CD4-positive, CD25-positive, alpha-beta regulatory T cell (primary cell): ENCODE results near the gene YIPF1. TPM values are rescaled to one million over a fixed set of nuclear protein-coding genes. Genes with fewer than 3 reads are reported as not detected.
A peak's percentile ranks its signal among the peaks of the same experiment; 100 is the strongest.

Experiments
- ATAC-seq, 2 donors: fragments of 150-1000 bp; cut with Tn5 transposase; one replicate each; pipeline ENCODE4 v1.10.0; 2021; ENCODE audit warnings: low read depth in 2 of 2, moderate number of reproducible peaks in 2 of 2, moderate library complexity in 1 of 2
- DNase-seq, 3 donors: peaks; one replicate each; pipeline versions ENCODE4 v3.0.0 to v3.0.0-alpha.2; 2012 to 2022; ENCODE audit warnings: mixed read lengths in 1 of 3
- H3K27ac ChIP-seq: one replicate; pipeline ENCODE4 v1.7.0; 2013; ENCODE audit warnings: mild to moderate bottlenecking, low read length; ENCODE audit not compliant: insufficient read depth, poor library complexity, severe bottlenecking
- H3K27me3 ChIP-seq: one replicate; pipeline ENCODE4 v1.7.0; 2013; ENCODE audit warnings: low read length; ENCODE audit not compliant: control insufficient read depth, insufficient read depth
- H3K36me3 ChIP-seq: one replicate; pipeline ENCODE4 v1.7.0; 2013; ENCODE audit warnings: mild to moderate bottlenecking, low read length, moderate library complexity; ENCODE audit not compliant: control insufficient read depth, insufficient read depth
- H3K4me1 ChIP-seq: 2 replicates; pipeline ENCODE4 v1.7.0; 2013; ENCODE audit warnings: mild to moderate bottlenecking, low read length; ENCODE audit not compliant: insufficient read depth, control insufficient read depth, poor library complexity, severe bottlenecking
- H3K4me3 ChIP-seq: one replicate; pipeline ENCODE4 v1.7.0; 2013; ENCODE audit warnings: low read depth, mild to moderate bottlenecking, low read length, moderate library complexity
- H3K9me3 ChIP-seq, 2 experiments: 1 replicate in 1 of 2; 2 replicates in 1 of 2; pipeline ENCODE4 v1.7.0; 2013; ENCODE audit warnings: low read length in 2 of 2, mild to moderate bottlenecking in 1 of 2, moderate library complexity in 1 of 2; ENCODE audit not compliant: control insufficient read depth in 2 of 2
- H3K27ac Mint-ChIP-seq, 3 donors: one replicate each; pipeline ENCODE4 v1.8.0; 2020 to 2022; ENCODE audit warnings: mild to moderate bottlenecking in 3 of 3, mixed read lengths in 3 of 3, moderate library complexity in 2 of 3
- H3K27me3 Mint-ChIP-seq: one replicate; pipeline ENCODE4 v1.8.0; 2022; ENCODE audit warnings: mild to moderate bottlenecking, mixed read lengths
- H3K36me3 Mint-ChIP-seq: one replicate; pipeline ENCODE4 v1.8.0; 2020; ENCODE audit warnings: mixed read lengths
- H3K4me1 Mint-ChIP-seq, 4 donors: one replicate each; pipeline ENCODE4 v1.8.0; 2020 to 2022; ENCODE audit warnings: mixed read lengths in 4 of 4, mild to moderate bottlenecking in 1 of 4
- H3K4me3 Mint-ChIP-seq, 4 donors: one replicate each; pipeline ENCODE4 v1.8.0; 2020 to 2022; ENCODE audit warnings: mild to moderate bottlenecking in 4 of 4, mixed read lengths in 4 of 4, moderate library complexity in 3 of 4
- H3K9me3 Mint-ChIP-seq, 7 donors: one replicate each; pipeline ENCODE4 v1.8.0; 2020 to 2022; ENCODE audit warnings: mixed read lengths in 7 of 7, mild to moderate bottlenecking in 3 of 7, moderate library complexity in 2 of 7
- polyA plus RNA-seq, 4 donors: library from polyadenylated mRNA; unstranded; fragments of 300-500 nt; fragmentation: Illumina TruSeq; gene quantifications; one replicate each; pipeline ENCODE4 v1.2.3, GENCODE V29; 2021
- total RNA-seq: library from RNA; stranded (reverse); gene quantifications from one replicate; pipeline ENCODE4 v1.2.3, GENCODE V29; 2022

YIPF1 gene
- total and polyA plus RNA-seq, 5 donors from 2014 or later, result 16.0 to 51.4 (median 35.9) TPM

- Histone ChIP-seq H3K27ac (no peak overlapping the region), H3K36me3 (peaks cover 49% of the 10 kb centered on the region), H3K9me3 (no peaks in the 10 kb centered on the region), H3K4me3 (no peak overlapping the region), H3K27me3 (no peaks in the 10 kb centered on the region), H3K4me1 (no peaks in the 10 kb centered on the region)
- peaks cover 0 to 2% (median 0%) of the 10 kb centered on the region in 4 donors for H3K4me1 Mint-ChIP-seq
- H3K36me3 Mint-ChIP-seq, result peaks cover 45% of the 10 kb centered on the region
- no peak for DNase-seq
- no peak for ATAC-seq
- H3K9me3 Mint-ChIP-seq, result peaks cover 0 to 3% (median 0%) of the 10 kb centered on the region in 7 donors
- H3K27ac Mint-ChIP-seq, result peak overlapping the region in 1 of 3 donors; percentile 49
- H3K4me3 Mint-ChIP-seq, result no peak overlapping the region
- H3K27me3 Mint-ChIP-seq, result no peaks in the 10 kb centered on the region
Observed at GRCh38 chr1:53851571-53852285, 37.9 kb downstream of the YIPF1 start.

- H3K4me1 ChIP-seq, result no peaks in the 10 kb centered on the region
- H3K4me1 Mint-ChIP-seq, result peaks cover 0 to 2% (median 0%) of the 10 kb centered on the region in 4 donors
- no peak for DNase-seq
Observed at GRCh38 chr1:53850082-53850673, 39.4 kb downstream of the YIPF1 start.

GRCh38 chr1:53847980-53848379 is 41.6 kb downstream of the YIPF1 start:
- H3K9me3 ChIP-seq, result no peaks in the 10 kb centered on the region
- peaks cover 0 to 2% (median 0%) of the 10 kb centered on the region in 4 donors for H3K4me1 Mint-ChIP-seq
- no peaks in the 10 kb centered on the region for H3K4me1 ChIP-seq
- peaks cover 0 to 3% (median 0%) of the 10 kb centered on the region in 7 donors for H3K9me3 Mint-ChIP-seq
- no peak overlapping the region for H3K27ac Mint-ChIP-seq
- ATAC-seq, result no peak
- no peak overlapping the region for H3K4me3 Mint-ChIP-seq
- H3K27ac ChIP-seq, result no peak overlapping the region
- H3K27me3 ChIP-seq, result no peaks in the 10 kb centered on the region
- H3K36me3 Mint-ChIP-seq, result peaks cover 18% of the 10 kb centered on the region
- no peak for DNase-seq
- H3K36me3 ChIP-seq, result peaks cover 17% of the 10 kb centered on the region
- no peak overlapping the region for H3K4me3 ChIP-seq
- peaks cover 9% of the 10 kb centered on the region for H3K27me3 Mint-ChIP-seq

More at GRCh38 chr1:53850082-53850673, 39.4 kb downstream of the YIPF1 start:
- no peak overlapping the region for H3K4me3 ChIP-seq
- H3K27me3 Mint-ChIP-seq, result no peaks in the 10 kb centered on the region
- peaks cover 33% of the 10 kb centered on the region for H3K36me3 Mint-ChIP-seq
- no peaks in the 10 kb centered on the region for H3K9me3 ChIP-seq
- H3K27ac ChIP-seq, result no peak overlapping the region
- no peak overlapping the region for H3K4me3 Mint-ChIP-seq
- peak overlapping the region in 1 of 3 donors; percentile 24 for H3K27ac Mint-ChIP-seq
- ATAC-seq, result no peak
- H3K36me3 ChIP-seq, result peaks cover 35% of the 10 kb centered on the region
- H3K27me3 ChIP-seq, result no peaks in the 10 kb centered on the region
- H3K9me3 Mint-ChIP-seq, result peaks cover 0 to 3% (median 0%) of the 10 kb centered on the region in 7 donors

- ATAC-seq (no peak), DNase-seq (no peak)
- peaks cover 5 to 6% of the 10 kb centered on the region in 2 experiments for H3K9me3 ChIP-seq
- H3K27me3 ChIP-seq, result peaks cover 4% of the 10 kb centered on the region
- no peak overlapping the region for H3K4me3 ChIP-seq
- H3K27ac ChIP-seq, result no peak overlapping the region
- H3K4me1 ChIP-seq, result no peaks in the 10 kb centered on the region
- no peaks in the 10 kb centered on the region for H3K36me3 Mint-ChIP-seq
- no peak overlapping the region for H3K4me3 Mint-ChIP-seq
- H3K9me3 Mint-ChIP-seq, result peaks cover 0 to 5% (median 2%) of the 10 kb centered on the region in 7 donors
- H3K4me1 Mint-ChIP-seq, result peaks cover 0 to 14% (median 10%) of the 10 kb centered on the region in 4 donors
- H3K27me3 Mint-ChIP-seq, result peaks cover 13% of the 10 kb centered on the region
- H3K27ac Mint-ChIP-seq, result no peak overlapping the region
- no peaks in the 10 kb centered on the region for H3K36me3 ChIP-seq
Observed at GRCh38 chr1:53842347-53842746, 47.2 kb downstream of the YIPF1 start.

- H3K9me3 Mint-ChIP-seq, result peaks cover 0 to 5% (median 2%) of the 10 kb centered on the region in 7 donors
- Histone ChIP-seq H3K9me3 (peaks cover 5 to 6% of the 10 kb centered on the region in 2 experiments), H3K4me3 (peak overlapping the region; percentile 100), H3K27me3 (peaks cover 4% of the 10 kb centered on the region), H3K27ac (peak overlapping the region; percentile 90), H3K4me1 (peaks cover 7% of the 10 kb centered on the region), H3K36me3 (no peaks in the 10 kb centered on the region)
- H3K27me3 Mint-ChIP-seq, result peaks cover 7% of the 10 kb centered on the region
- H3K4me1 Mint-ChIP-seq, result peaks cover 14 to 38% (median 27%) of the 10 kb centered on the region in 4 donors
- DNase-seq, result no peak
- H3K27ac Mint-ChIP-seq, result peak overlapping the region; percentile 97 to 99 (median 98)
- no peak for ATAC-seq
- H3K4me3 Mint-ChIP-seq, result peak overlapping the region; percentile 92 to 99 (median 96)
- no peaks in the 10 kb centered on the region for H3K36me3 Mint-ChIP-seq
Observed at GRCh38 chr1:53838654-53838974, 51.0 kb downstream of the YIPF1 start.

GRCh38 chr1:53837924-53838653 is 51.5 kb downstream of the YIPF1 start, which contains the start of gene NDC1:
NDC1 (minus strand) TSS chr1:53838296; CDS start chr1:53838261, 35 bp downstream.
- no peaks in the 10 kb centered on the region for H3K36me3 Mint-ChIP-seq
- peak within 1 kb of the TSS; percentile 100 for H3K4me3 ChIP-seq
- H3K4me1 Mint-ChIP-seq, result peaks cover 14 to 38% (median 28%) of the 10 kb centered on the region in 4 donors
- peaks cover 7% of the 10 kb centered on the region for H3K4me1 ChIP-seq
- H3K9me3 ChIP-seq, result peaks cover 5 to 6% of the 10 kb centered on the region in 2 experiments
- H3K27ac ChIP-seq, result peak within 1 kb of the TSS; percentile 90
- ATAC-seq (peak; percentile 92 to 93), DNase-seq (peak; percentile 84 to 97 (median 94))
- peak within 1 kb of the TSS; percentile 92 to 99 (median 96) for H3K4me3 Mint-ChIP-seq
- H3K27me3 ChIP-seq, result peaks cover 4% of the 10 kb centered on the region
- H3K9me3 Mint-ChIP-seq, result peaks cover 0 to 5% (median 2%) of the 10 kb centered on the region in 7 donors
- peaks cover 4% of the 10 kb centered on the region for H3K27me3 Mint-ChIP-seq
- peak within 1 kb of the TSS; percentile 97 to 99 (median 98) for H3K27ac Mint-ChIP-seq
- H3K36me3 ChIP-seq, result no peaks in the 10 kb centered on the region

- peaks cover 0 to 4% (median under 1%) of the 10 kb centered on the region in 7 donors for H3K9me3 Mint-ChIP-seq
- Histone ChIP-seq H3K27me3 (peaks cover 4% of the 10 kb centered on the region), H3K4me3 (peak overlapping the region; percentile 100), H3K9me3 (peaks cover 4 to 5% of the 10 kb centered on the region in 2 experiments), H3K4me1 (peaks cover 7% of the 10 kb centered on the region), H3K27ac (peak overlapping the region; percentile 90), H3K36me3 (no peaks in the 10 kb centered on the region)
- DNase-seq, result no peak
- H3K36me3 Mint-ChIP-seq, result no peaks in the 10 kb centered on the region
- peak overlapping the region; percentile 95 to 98 (median 97) for H3K27ac Mint-ChIP-seq
- ATAC-seq, result no peak
- H3K4me1 Mint-ChIP-seq, result peaks cover 16 to 38% (median 28%) of the 10 kb centered on the region in 4 donors
- peaks cover 4% of the 10 kb centered on the region for H3K27me3 Mint-ChIP-seq
- peak overlapping the region; percentile 92 to 99 (median 96) for H3K4me3 Mint-ChIP-seq
Observed at GRCh38 chr1:53837646-53837923, 52.0 kb downstream of the YIPF1 start.
